GM19099 (cell line): ENCODE data around the gene SMYD3.

Source experiments
- POLR2A ChIP-seq: IDR thresholded peaks from 3 replicates; pipeline ENCODE4 v1.6.1; 2011; ENCODE audit warnings: low read depth; ENCODE audit not compliant: insufficient read length; ENCODE audit errors: extremely low read depth

SMYD3 gene

GRCh38 chr1:246220495-246221065 lies 286.5 kb downstream of the SMYD3 start:
- TF ChIP-seq POLR2A = no peak

- TF ChIP-seq POLR2A = no peak
Observed at GRCh38 chr1:246219508-246220030, 287.5 kb downstream of the SMYD3 start.

GRCh38 chr1:246218686-246219085 lies 288.4 kb downstream of the SMYD3 start:
- no peak for TF ChIP-seq POLR2A

GRCh38 chr1:246216906-246217305 lies 290.2 kb downstream of the SMYD3 start:
- no peak for TF ChIP-seq POLR2A

DNA sequence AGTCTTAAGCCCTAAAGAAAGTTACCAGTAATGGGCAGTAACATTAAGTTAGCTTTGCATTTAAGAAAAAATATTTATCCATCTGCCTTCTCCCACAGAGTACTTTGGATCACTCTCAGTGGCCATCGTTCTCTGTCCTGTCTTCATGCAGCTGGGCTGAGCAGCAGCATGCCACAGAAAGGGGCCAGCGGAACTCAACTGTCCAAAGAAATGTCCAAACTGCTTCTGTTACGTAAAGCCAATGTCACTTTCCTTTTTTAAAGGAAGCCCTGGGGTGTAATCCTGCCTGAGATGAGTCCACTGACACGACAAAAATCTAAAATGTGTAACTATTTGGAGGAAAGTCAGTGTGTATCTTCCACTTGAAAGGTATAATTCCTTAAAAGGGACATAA lies 291.6 kb downstream of the SMYD3 start:
- no peak for TF ChIP-seq POLR2A

- no peak for TF ChIP-seq POLR2A
Observed at GRCh38 chr1:246214708-246215509, 292.2 kb downstream of the SMYD3 start.

- TF ChIP-seq POLR2A = no peak
Observed at GRCh38 chr1:246213947-246214346, 293.1 kb downstream of the SMYD3 start.

GRCh38 chr1:246213502-246213901 lies 293.6 kb downstream of the SMYD3 start:
- TF ChIP-seq POLR2A = no peak

GRCh38 chr1:246213036-246213435 lies 294.0 kb downstream of the SMYD3 start:
- TF ChIP-seq POLR2A = no peak

DNA sequence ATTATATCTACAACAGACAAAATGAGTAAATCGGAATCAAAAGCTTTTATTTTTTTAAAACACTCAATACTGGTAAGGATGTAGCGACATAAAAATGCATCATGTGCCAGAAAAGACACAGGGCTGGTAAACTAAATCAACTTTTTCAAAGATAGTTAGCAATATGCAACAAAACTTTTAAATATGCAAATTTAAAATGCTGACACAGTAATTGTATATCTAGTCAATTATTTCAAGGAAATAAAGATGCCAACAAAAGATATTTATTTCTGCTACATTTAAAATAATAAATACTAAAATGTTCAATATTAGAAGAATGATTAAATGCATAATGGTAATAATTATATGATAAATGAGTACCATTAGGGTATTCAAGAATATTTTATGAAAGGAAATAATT lies 295.1 kb downstream of the SMYD3 start:
- TF ChIP-seq POLR2A = no peak

DNA sequence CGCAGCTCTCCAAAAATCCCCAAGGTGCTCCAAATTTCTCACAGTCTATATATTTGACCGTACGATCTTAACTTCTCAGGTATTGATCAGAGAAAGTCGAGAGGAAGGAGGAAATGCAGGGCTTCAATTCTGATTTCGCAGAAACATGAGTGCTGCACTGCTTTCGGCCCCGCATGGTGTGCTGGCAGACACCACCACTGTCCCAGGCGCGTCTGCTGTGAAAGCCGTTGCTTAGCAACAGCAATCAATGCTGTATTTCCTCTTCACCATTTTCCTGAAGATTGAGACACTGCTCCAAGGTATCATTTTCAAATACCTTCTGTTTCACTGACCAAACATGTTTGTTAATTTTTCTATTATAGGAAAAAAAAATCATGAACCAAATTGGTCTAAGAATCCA lies 296.3 kb downstream of the SMYD3 start:
- TF ChIP-seq POLR2A = no peak

- no peak for TF ChIP-seq POLR2A
Observed at GRCh38 chr1:246208105-246208504, 299.0 kb downstream of the SMYD3 start.

- TF ChIP-seq POLR2A = no peak
Observed at GRCh38 chr1:246203180-246203579, 303.9 kb downstream of the SMYD3 start.

GRCh38 chr1:246200738-246201137 lies 306.3 kb downstream of the SMYD3 start:
- no peak for TF ChIP-seq POLR2A

- TF ChIP-seq POLR2A = no peak
Observed at GRCh38 chr1:246200225-246200624, 306.9 kb downstream of the SMYD3 start.

GRCh38 chr1:246199086-246199645 lies 307.9 kb downstream of the SMYD3 start:
- no peak for TF ChIP-seq POLR2A
